Psoas muscle (tissue), 8 donors: ENCODE measurements around the gene NEDD4. TPM values are rescaled to one million over a fixed set of nuclear protein-coding genes. Genes with fewer than 3 reads are reported as not detected.

Source experiments
- ATAC-seq, 4 donors: fragments of 200-7000 bp; cut with Tn5 transposase; one replicate each; pipeline ENCODE4 v1.9.1; 2020; ENCODE audit warnings: moderate library complexity in 3 of 4, mild to moderate bottlenecking in 2 of 4
- DNase-seq, 2 donors: peaks; one replicate each; pipeline ENCODE4 v3.0.0-alpha.2; 2020
- H3K27ac ChIP-seq: fragments of 200-600 bp; one replicate; pipeline ENCODE4 v1.8.0; 2022
- H3K27me3 ChIP-seq, 3 donors: fragments of 200-600 bp in 1 of 3; one replicate each; pipeline versions ENCODE4 v1.6.1 to v1.8.0; 2013 to 2022; ENCODE audit warnings: low read length in 2 of 3, mild to moderate bottlenecking in 2 of 3, moderate library complexity in 1 of 3; ENCODE audit not compliant: insufficient read depth in 3 of 3
- H3K36me3 ChIP-seq, 2 donors: fragments of 200-600 bp in 1 of 2; one replicate each; pipeline versions ENCODE4 v1.6.1 to v1.8.0; 2013 to 2022; ENCODE audit warnings: low read depth in 1 of 2, mild to moderate bottlenecking in 1 of 2, moderate library complexity in 1 of 2; ENCODE audit not compliant: insufficient read depth in 1 of 2
- H3K4me1 ChIP-seq: fragments of 200-600 bp; one replicate; pipeline ENCODE4 v1.8.0; 2022
- H3K4me3 ChIP-seq: fragments of 200-600 bp; one replicate; pipeline ENCODE4 v1.8.0; 2022; ENCODE audit warnings: mild to moderate bottlenecking
- H3K9me3 ChIP-seq: fragments of 200-600 bp; one replicate; pipeline ENCODE4 v1.8.0; 2022
- WGBS, 3 donors: extraction: QIAGEN DNeasy Blood & Tissue Kit; methylation state at CpG; one replicate each; pipeline versions ENCODE4 v1.1.6 to v1.1.7; 2013; 5-methylcytosine and 5-hydroxymethylcytosine counted together
- intact Hi-C, 2 donors: fragments of 100-400 bp; cut with DNase I; formaldehyde crosslinking; loops; one replicate each; pipeline versions ENCODE4 v1.11.0 to v1.14.2; 2022
- polyA plus RNA-seq, 3 donors: library from polyadenylated mRNA; stranded (reverse); fragments of 200-250 nt; gene quantifications; one replicate each; pipeline ENCODE4 v1.2.3, GENCODE V29; 2013
- total RNA-seq, 4 donors: library from RNA; stranded (reverse); fragmentation: NEBNext Ultra II Directional in 2 of 4; extraction: Animal tissue kit (Norgen Biotek cat#: 25700) in 2 of 4; gene quantifications; one replicate each; pipeline versions ENCODE4 v1.2.1 to v1.2.4, GENCODE V29; 2021 to 2023
- TF ChIP-seq, protein P1 (sequence below): fragments of 200-600 bp; IDR thresholded peaks from one replicate; pipeline ENCODE4 v1.8.0; 2022; ENCODE audit warnings: antibody characterized with exemption
- donor health status: healthy with polysubstance abuse.
- donor health status: DM: no; HTN: no; CAD: no; lungs with moderate emphysema.
- donor health status: Bipolar disorder and iron deficiency.
- donor health status: healthy.
- donor health status: DM: yes; HTN: yes; CAD: no.
- donor health status: DM: no; HTN: no; CAD: no.
- donor health status: DM: no; HTN: no; CAD: no.
- donor health status: DM: yes; HTN: yes; CAD: no.

Gene NEDD4
- total and polyA plus RNA-seq, 7 donors = 36.2 to 145 (median 94.5) TPM

DNA sequence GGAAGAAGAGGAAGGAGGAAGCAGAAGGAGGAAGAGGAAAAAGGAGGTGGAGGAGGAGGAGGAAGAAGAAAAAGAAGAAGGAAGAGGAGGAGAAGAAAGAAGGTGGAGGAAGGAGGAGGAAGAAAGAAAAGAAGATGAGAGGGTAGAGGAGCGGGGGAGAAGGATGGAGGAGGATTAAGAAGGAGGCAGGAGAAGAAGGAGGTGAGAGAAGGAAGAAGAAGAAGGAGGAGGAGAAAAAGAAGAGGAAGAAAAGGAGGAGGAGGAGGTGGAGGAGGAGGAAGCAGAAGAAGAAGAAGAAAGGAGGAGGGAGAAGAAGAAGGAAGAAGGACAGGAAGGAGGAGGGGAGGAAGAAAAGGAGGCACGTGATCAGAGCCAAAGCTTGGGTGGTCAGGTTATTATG, 213.1 kb downstream of the NEDD4 start:
- ATAC-seq = no peak
- H3K27me3 ChIP-seq = no peaks in the 10 kb centered on the region
- H3K4me1 ChIP-seq = no peaks in the 10 kb centered on the region
- no peak overlapping the region for H3K27ac ChIP-seq
- WGBS, 3 donors = 48 to 76% (median 65%) methylated on average over 1 to 2 of the region's 2 CpGs
- no peak for DNase-seq
- intact Hi-C loops = no loop called here
- TF ChIP-seq, protein P1, sequence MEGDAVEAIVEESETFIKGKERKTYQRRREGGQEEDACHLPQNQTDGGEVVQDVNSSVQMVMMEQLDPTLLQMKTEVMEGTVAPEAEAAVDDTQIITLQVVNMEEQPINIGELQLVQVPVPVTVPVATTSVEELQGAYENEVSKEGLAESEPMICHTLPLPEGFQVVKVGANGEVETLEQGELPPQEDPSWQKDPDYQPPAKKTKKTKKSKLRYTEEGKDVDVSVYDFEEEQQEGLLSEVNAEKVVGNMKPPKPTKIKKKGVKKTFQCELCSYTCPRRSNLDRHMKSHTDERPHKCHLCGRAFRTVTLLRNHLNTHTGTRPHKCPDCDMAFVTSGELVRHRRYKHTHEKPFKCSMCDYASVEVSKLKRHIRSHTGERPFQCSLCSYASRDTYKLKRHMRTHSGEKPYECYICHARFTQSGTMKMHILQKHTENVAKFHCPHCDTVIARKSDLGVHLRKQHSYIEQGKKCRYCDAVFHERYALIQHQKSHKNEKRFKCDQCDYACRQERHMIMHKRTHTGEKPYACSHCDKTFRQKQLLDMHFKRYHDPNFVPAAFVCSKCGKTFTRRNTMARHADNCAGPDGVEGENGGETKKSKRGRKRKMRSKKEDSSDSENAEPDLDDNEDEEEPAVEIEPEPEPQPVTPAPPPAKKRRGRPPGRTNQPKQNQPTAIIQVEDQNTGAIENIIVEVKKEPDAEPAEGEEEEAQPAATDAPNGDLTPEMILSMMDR = no peak
- H3K36me3 ChIP-seq = no peaks in the 10 kb centered on the region
- H3K9me3 ChIP-seq = no peaks in the 10 kb centered on the region
- H3K4me3 ChIP-seq = no peak overlapping the region

DNA sequence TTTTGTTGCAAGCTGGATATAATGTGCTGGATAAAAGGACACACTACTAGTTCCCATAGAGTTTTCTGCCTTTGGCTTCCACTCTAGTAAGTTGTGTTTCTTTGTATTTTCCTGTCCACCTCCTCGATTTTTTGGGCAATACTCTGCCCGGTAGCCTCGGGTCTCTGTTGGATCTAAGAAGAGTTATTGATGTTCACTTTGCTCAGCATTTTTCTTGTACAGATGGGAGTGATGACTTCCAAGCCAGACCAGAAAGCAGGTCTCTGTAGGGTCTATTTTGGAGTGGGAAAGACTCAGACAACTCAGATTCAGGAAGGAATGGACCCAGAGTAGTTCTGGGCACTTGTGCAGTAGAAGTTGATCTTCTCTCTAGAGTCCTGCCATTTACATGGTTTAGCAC, 214.5 kb downstream of the NEDD4 start:
- no peak for ATAC-seq

More for the DNA sequence above, 214.5 kb downstream of the NEDD4 start:
- intact Hi-C loops = no loop called here
- no peak overlapping the region for H3K27ac ChIP-seq
- H3K9me3 ChIP-seq = no peaks in the 10 kb centered on the region
- H3K27me3 ChIP-seq = no peaks in the 10 kb centered on the region
- DNase-seq = no peak
- H3K4me1 ChIP-seq = no peaks in the 10 kb centered on the region
- no peaks in the 10 kb centered on the region for H3K36me3 ChIP-seq
- TF ChIP-seq, protein P1 = no peak
- 75 to 79% (median 79%) methylated on average over 3 of the region's 3 CpGs for WGBS, 3 donors
- H3K4me3 ChIP-seq = no peak overlapping the region
